Nephron (organoid): Measurements from ENCODE around the gene NPLOC4.
A peak's percentile ranks its signal among the peaks of the same experiment; 100 is the strongest.

Experiments used
- H3K27ac Mint-ChIP-seq, 3 experiments: 2 replicates each; pipeline ENCODE4 v1.8.0; 2020; ENCODE audit warnings: mixed read lengths in 3 of 3, mild to moderate bottlenecking in 2 of 3, moderate library complexity in 1 of 3
- H3K27me3 Mint-ChIP-seq: 2 replicates; pipeline ENCODE4 v1.8.0; 2021; ENCODE audit warnings: low read depth, mild to moderate bottlenecking, moderate library complexity, mixed read lengths
- H3K36me3 Mint-ChIP-seq: 2 replicates; pipeline ENCODE4 v1.8.0; 2020; ENCODE audit warnings: low read depth, mixed read lengths
- H3K4me1 Mint-ChIP-seq: 2 replicates; pipeline ENCODE4 v1.8.0; 2020; ENCODE audit warnings: mixed read lengths
- H3K4me3 Mint-ChIP-seq, 3 experiments: 2 replicates each; pipeline ENCODE4 v1.8.0; 2020; ENCODE audit warnings: mild to moderate bottlenecking in 3 of 3, mixed read lengths in 3 of 3, moderate library complexity in 2 of 3
- H3K9me3 Mint-ChIP-seq: 2 replicates; pipeline ENCODE4 v1.8.0; 2020; ENCODE audit warnings: mixed read lengths
- CTCF ChIP-seq, 3 experiments: fragments of 200-600 bp; sonication (generic); IDR thresholded peaks; one replicate each; pipeline ENCODE4 v1.5.0; 2021; ENCODE audit warnings: antibody characterized with exemption in 3 of 3; ENCODE audit not compliant: unreplicated experiment in 3 of 3

Gene NPLOC4

GRCh38 chr17:81660441-81660840 lies 23.5 kb upstream of the NPLOC4 start:
- no peak overlapping the region for H3K27ac Mint-ChIP-seq
- H3K4me1 Mint-ChIP-seq, result peaks cover 6% of the 10 kb centered on the region
- H3K36me3 Mint-ChIP-seq, result no peaks in the 10 kb centered on the region
- H3K9me3 Mint-ChIP-seq, result no peaks in the 10 kb centered on the region
- no peak for TF ChIP-seq CTCF (IDR thresholded peaks at IDR 0.05; ENCODE audit: unreplicated experiment in 3 of 3)
- H3K27me3 Mint-ChIP-seq, result no peaks in the 10 kb centered on the region
- H3K4me3 Mint-ChIP-seq, result no peak overlapping the region

DNA sequence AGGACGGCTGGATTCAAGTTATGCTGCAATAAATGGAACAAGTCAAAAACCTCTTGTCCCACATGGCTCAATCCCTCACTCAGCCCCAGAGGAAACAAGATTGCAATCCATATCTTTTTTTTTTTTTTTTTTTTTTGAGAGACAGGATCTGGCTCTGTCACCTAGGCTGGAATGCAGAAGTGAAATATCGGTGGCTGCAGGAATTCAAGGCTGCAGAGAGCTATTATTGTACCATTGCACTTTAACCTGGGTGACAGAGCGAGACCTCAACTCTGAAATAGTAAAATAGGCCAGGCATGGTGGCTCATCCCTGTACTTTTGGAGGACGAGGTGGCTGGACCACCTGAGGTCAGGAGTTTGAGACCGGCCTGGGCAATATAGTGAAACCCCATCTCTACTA lies 22.1 kb upstream of the NPLOC4 start:
- Mint-ChIP-seq H3K9me3 (no peaks in the 10 kb centered on the region), H3K4me1 (peaks cover 6% of the 10 kb centered on the region), H3K27ac (no peak overlapping the region), H3K36me3 (no peaks in the 10 kb centered on the region), H3K27me3 (no peaks in the 10 kb centered on the region), H3K4me3 (no peak overlapping the region)
- TF ChIP-seq CTCF (IDR thresholded peaks at IDR 0.05; ENCODE audit: unreplicated experiment in 3 of 3), result no peak

- Mint-ChIP-seq H3K36me3 (no peaks in the 10 kb centered on the region), H3K27me3 (no peaks in the 10 kb centered on the region), H3K9me3 (no peaks in the 10 kb centered on the region), H3K4me3 (no peak overlapping the region), H3K4me1 (peaks cover 8% of the 10 kb centered on the region), H3K27ac (peak overlapping the region in 1 of 3 experiments; percentile 32)
- TF ChIP-seq CTCF (IDR thresholded peaks at IDR 0.05; ENCODE audit: unreplicated experiment in 3 of 3), result no peak
These were observed 19.9 kb upstream of the NPLOC4 start for GRCh38 chr17:81656835-81657234.

DNA sequence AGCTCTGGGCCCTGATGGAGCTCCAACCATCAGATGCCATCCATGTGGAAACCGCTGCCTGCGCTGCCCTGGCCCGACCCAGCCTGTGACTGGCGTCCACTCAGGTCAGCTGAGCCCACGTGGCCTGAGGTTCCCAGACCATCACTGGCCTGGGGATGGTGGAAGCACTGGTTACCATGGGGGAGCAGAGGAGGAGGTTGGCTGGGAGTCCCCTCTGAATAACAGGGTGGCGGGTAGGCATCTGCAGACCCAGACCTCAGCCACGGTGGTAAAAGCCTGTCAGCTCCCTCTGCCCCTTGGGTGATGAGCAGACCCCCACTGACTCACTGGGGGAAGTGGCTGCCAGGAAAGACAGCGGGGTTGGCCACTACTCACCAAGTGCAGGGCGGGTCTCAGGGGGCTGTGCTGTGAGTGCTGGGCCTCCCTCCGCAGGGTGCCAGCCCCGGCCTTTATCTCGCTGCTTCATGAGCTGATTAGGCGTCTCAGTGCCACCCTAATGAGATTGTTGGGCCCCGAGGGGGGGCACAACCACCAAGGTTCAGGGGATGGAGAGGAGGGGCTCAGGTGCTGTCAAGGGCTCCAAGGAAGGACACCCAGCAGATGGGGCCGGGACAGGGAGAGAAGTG lies 19.3 kb upstream of the NPLOC4 start, which contains the start of gene PDE6G:
TSS of gene PDE6G (minus strand) at position 425 of the 626 bp plus-strand sequence. CDS start 3,237 bp downstream, outside the sequence.
- no peak for TF ChIP-seq CTCF (IDR thresholded peaks at IDR 0.05; ENCODE audit: unreplicated experiment in 3 of 3)
- Mint-ChIP-seq H3K4me3 (no peak within 1 kb of the TSS), H3K4me1 (peaks cover 11% of the 10 kb centered on the region), H3K27me3 (no peaks in the 10 kb centered on the region), H3K9me3 (no peaks in the 10 kb centered on the region), H3K36me3 (no peaks in the 10 kb centered on the region), H3K27ac (peak within 1 kb of the TSS in 1 of 3 experiments; percentile 32)

DNA sequence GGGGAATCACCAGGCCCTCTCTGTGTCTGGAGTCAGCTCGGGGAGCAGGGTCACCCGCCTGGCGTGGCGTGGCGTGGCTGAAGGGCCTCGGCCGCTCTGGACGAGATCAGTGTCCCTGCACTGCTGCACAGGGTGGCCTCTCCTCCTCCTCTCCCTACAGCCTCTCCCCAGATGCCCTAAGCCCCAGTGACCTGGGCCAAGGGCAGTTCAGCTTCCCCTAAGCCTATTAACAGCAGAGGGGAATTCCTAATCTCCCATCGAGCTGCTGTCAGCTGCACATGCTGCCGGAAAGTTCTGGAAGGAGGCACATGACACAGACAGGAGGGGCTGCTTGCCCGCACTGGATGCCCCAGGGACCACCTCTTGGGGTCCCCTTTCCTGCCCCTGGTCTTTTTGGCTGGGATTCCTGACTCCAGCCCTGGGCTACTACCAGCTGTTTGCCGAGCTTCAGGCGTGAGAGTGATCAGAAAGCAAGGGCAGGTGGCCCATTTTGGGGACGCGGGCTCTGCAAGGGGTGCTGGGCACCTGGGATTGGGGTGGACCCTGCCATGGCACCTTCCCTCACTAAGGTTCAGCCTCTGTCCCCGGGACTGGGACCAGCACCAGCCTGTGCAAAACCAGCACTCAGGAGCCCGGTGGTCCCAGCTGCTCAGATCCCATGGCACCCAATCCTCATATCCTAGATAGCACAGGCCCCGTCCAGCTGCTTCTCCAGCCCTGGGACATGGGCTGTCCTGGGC lies 18.6 kb upstream of the NPLOC4 start:
- Mint-ChIP-seq H3K36me3 (no peaks in the 10 kb centered on the region), H3K4me1 (peaks cover 11% of the 10 kb centered on the region), H3K27ac (no peak overlapping the region), H3K9me3 (no peaks in the 10 kb centered on the region), H3K4me3 (no peak overlapping the region), H3K27me3 (no peaks in the 10 kb centered on the region)
- no peak for TF ChIP-seq CTCF (IDR thresholded peaks at IDR 0.05; ENCODE audit: unreplicated experiment in 3 of 3)
